Mesenchymal stem cell (in vitro differentiated cells and primary cell): Measurements from ENCODE around the gene SDCBP2.

Experiments
- DNase-seq: peaks from one replicate; pipeline ENCODE4 v3.0.0-alpha.2; 2013
- H2AFZ ChIP-seq: one replicate; pipeline ENCODE4 v1.6.1; 2013; ENCODE audit warnings: low read depth, mild to moderate bottlenecking, control low read depth, inconsistent platforms, low read length, moderate library complexity
- H2AK5ac ChIP-seq: 2 replicates; pipeline ENCODE4 v1.6.1; 2013; ENCODE audit warnings: low read length, moderate library complexity, mild to moderate bottlenecking, inconsistent platforms; ENCODE audit not compliant: severe bottlenecking
- H2BK120ac ChIP-seq: one replicate; pipeline ENCODE4 v1.6.1; 2013; ENCODE audit warnings: low read depth, mild to moderate bottlenecking, inconsistent platforms, low read length, moderate library complexity
- H2BK12ac ChIP-seq, 2 experiments: one replicate each; pipeline ENCODE4 v1.6.1; 2013; ENCODE audit warnings: inconsistent platforms in 2 of 2, low read length in 2 of 2, mild to moderate bottlenecking in 2 of 2, moderate library complexity in 2 of 2, control low read depth in 1 of 2
- H2BK15ac ChIP-seq: one replicate; pipeline ENCODE4 v1.6.1; 2013; ENCODE audit warnings: mild to moderate bottlenecking, low read depth, inconsistent platforms; ENCODE audit not compliant: poor library complexity, severe bottlenecking
- H2BK5ac ChIP-seq: 2 replicates; pipeline ENCODE4 v1.6.1; 2013; ENCODE audit warnings: low read depth, mild to moderate bottlenecking, low read length, control low read depth, inconsistent platforms; ENCODE audit not compliant: poor library complexity, severe bottlenecking
- H3K14ac ChIP-seq, 2 experiments: one replicate each; pipeline ENCODE4 v1.6.1; 2013; ENCODE audit warnings: inconsistent platforms in 2 of 2, low read length in 2 of 2, control low read depth in 1 of 2, mild to moderate bottlenecking in 1 of 2, moderate library complexity in 1 of 2
- H3K18ac ChIP-seq, 2 experiments: one replicate each; pipeline ENCODE4 v1.6.1; 2013; ENCODE audit warnings: inconsistent platforms in 2 of 2, low read length in 2 of 2, control low read depth in 1 of 2, low read depth in 1 of 2, mild to moderate bottlenecking in 1 of 2
- H3K23ac ChIP-seq, 2 experiments: one replicate each; pipeline ENCODE4 v1.6.1; 2013; ENCODE audit warnings: inconsistent platforms in 2 of 2, low read length in 2 of 2, mild to moderate bottlenecking in 2 of 2, moderate library complexity in 2 of 2, control low read depth in 1 of 2
- H3K27ac ChIP-seq: 2 replicates; pipeline ENCODE4 v1.5.1; 2013; ENCODE audit warnings: mild to moderate bottlenecking, moderate library complexity, low read length, control low read depth, inconsistent platforms; ENCODE audit not compliant: poor library complexity, severe bottlenecking
- H3K27me3 ChIP-seq, 2 experiments: 2 replicates each; pipeline versions ENCODE4 v1.6.1 to v1.7.0; 2013; ENCODE audit warnings: low read length in 2 of 2, mild to moderate bottlenecking in 2 of 2, moderate library complexity in 2 of 2, control low read depth in 1 of 2, inconsistent platforms in 1 of 2; ENCODE audit not compliant: control insufficient read depth in 1 of 2, insufficient read depth in 1 of 2
- H3K36me3 ChIP-seq, 2 experiments: 2 replicates each; pipeline versions ENCODE4 v1.6.1 to v1.7.0; 2013; ENCODE audit warnings: low read length in 2 of 2, control low read depth in 1 of 2, inconsistent platforms in 1 of 2, low read depth in 1 of 2, mild to moderate bottlenecking in 1 of 2; ENCODE audit not compliant: insufficient read depth in 2 of 2, control insufficient read depth in 1 of 2
- H3K4ac ChIP-seq, 2 experiments: one replicate each; pipeline ENCODE4 v1.6.1; 2013; ENCODE audit warnings: inconsistent platforms in 2 of 2, low read length in 2 of 2, mild to moderate bottlenecking in 2 of 2, moderate library complexity in 2 of 2, control low read depth in 1 of 2, low read depth in 1 of 2
- H3K4me1 ChIP-seq: 2 replicates; pipeline ENCODE4 v1.6.1; 2013; ENCODE audit warnings: low read depth, low read length, control low read depth; ENCODE audit not compliant: control insufficient read depth, insufficient read depth
- H3K4me2 ChIP-seq: 2 replicates; pipeline ENCODE4 v1.6.1; 2013; ENCODE audit warnings: low read length, mild to moderate bottlenecking, inconsistent platforms; ENCODE audit not compliant: poor library complexity, severe bottlenecking
- H3K4me3 ChIP-seq, 2 experiments: 2 replicates each; pipeline versions ENCODE4 v1.5.1 to v1.7.0; 2013; ENCODE audit warnings: low read length in 2 of 2, mild to moderate bottlenecking in 2 of 2, control low read depth in 1 of 2, low read depth in 1 of 2; ENCODE audit not compliant: insufficient read depth in 1 of 2
- H3K79me1 ChIP-seq: replicated peaks from 2 replicates; pipeline ENCODE4 v1.6.1; 2013; ENCODE audit warnings: mild to moderate bottlenecking, control low read depth, low read length, inconsistent platforms; ENCODE audit not compliant: poor library complexity, severe bottlenecking
- H3K9ac ChIP-seq: 2 replicates; pipeline ENCODE4 v1.7.0; 2013; ENCODE audit warnings: mild to moderate bottlenecking, low read length, moderate library complexity
- H3K9me3 ChIP-seq: 2 replicates; pipeline ENCODE4 v1.7.0; 2013; ENCODE audit warnings: mild to moderate bottlenecking, low read length; ENCODE audit not compliant: control insufficient read depth
- H4K8ac ChIP-seq: one replicate; pipeline ENCODE4 v1.6.1; 2013; ENCODE audit warnings: inconsistent platforms, mild to moderate bottlenecking, low read length, moderate library complexity
- H4K91ac ChIP-seq: one replicate; pipeline ENCODE4 v1.6.1; 2013; ENCODE audit warnings: mild to moderate bottlenecking, low read length, inconsistent platforms
- WGBS: methylation state at CpG from one replicate; pipeline ENCODE4 v1.1.7; 2013; ENCODE audit warnings: mixed read lengths; 5-methylcytosine and 5-hydroxymethylcytosine counted together

The SDCBP2 gene

DNA sequence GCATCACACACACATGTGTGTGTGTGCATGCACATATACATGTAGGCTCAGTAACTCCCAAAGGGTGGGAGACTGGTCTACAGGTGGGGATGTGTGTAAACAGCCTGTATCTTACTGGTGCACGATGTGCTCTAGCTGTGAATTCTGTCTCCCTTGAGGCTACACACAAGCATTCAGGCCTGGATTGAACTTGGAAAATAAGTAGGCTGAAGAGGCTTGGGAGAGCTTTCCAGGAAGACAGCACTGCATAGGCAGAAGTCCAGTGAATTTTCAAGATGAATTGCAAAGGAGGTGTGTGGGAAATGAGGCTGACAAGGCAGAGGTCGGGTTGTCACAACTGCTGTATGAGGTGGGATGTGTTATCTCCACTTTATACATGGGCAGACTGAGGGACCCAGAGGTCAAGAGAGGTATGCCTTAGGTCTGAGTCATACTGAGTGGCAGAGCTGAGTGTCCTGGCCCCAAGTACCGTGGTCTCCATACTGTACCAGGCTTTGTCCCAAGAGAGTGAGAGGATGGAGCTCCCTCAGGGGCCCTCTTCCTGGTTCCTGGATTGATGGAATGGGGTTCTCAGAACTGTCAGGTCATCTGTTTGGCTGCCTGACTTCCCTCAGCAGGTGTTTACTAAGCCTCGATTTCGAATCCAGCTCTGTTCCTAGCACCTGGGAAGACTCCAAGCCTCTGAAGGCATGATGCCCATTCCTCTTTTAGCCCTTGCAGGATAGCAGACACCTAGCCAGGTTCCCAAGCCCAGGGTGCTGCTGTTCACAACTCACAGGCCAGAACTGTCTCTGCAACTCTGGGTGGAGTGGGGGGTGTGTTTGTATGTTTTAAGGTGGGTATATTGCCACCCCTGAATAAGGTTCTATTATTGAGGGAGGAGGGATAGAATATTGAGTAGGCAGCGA lies 48.5 kb downstream of the SDCBP2 start:
- no peak overlapping the region for H3K27ac ChIP-seq

DNA sequence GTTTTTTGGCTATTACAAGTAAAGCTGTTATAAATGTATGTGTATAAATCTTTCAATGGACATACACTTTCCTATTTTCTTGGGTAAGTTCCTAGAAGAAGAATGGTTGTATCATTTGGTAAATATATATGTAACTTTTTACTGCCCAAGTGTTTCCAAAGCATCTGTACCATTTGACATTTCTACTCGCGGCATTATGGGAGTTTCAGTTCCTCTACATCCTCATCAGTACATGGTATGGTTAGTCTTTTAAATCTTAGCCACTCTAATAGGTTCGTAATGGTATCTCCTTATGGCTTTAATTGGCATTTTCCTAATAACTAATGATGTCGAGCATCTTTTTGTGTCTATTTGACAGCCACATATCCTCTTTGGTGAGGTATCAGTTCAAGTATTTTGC lies 49.9 kb downstream of the SDCBP2 start:
- Histone ChIP-seq H4K8ac (no peak overlapping the region), H3K36me3 (peaks cover 8 to 25% of the 10 kb centered on the region in 2 experiments), H3K79me1 (peaks cover 43% of the 10 kb centered on the region), H3K9me3 (no peaks in the 10 kb centered on the region), H2BK12ac (no peak overlapping the region), H3K4me3 (no peak overlapping the region), H2BK120ac (no peak overlapping the region), H3K4ac (no peak overlapping the region), H2BK5ac (no peak overlapping the region), H3K4me1 (peaks cover 29% of the 10 kb centered on the region), H3K4me2 (no peak overlapping the region), H2AK5ac (no peak overlapping the region), H2BK15ac (no peak overlapping the region), H3K9ac (no peak overlapping the region), H3K27me3 (no peaks in the 10 kb centered on the region), H3K18ac (no peak overlapping the region), H3K14ac (no peak overlapping the region), H4K91ac (no peak overlapping the region), H3K23ac (no peak overlapping the region), H3K27ac (no peak overlapping the region), H2AFZ (no peak overlapping the region)
- WGBS: 100% methylated on average over 2 of the region's 4 CpGs
- DNase-seq: no peak

More for the DNA sequence above, 48.5 kb downstream of the SDCBP2 start:
- Histone ChIP-seq H3K23ac (no peak overlapping the region), H3K36me3 (peaks cover 8 to 21% of the 10 kb centered on the region in 2 experiments), H4K8ac (no peak overlapping the region), H3K9me3 (no peaks in the 10 kb centered on the region), H3K4me3 (no peak overlapping the region), H3K14ac (no peak overlapping the region), H3K4me2 (no peak overlapping the region), H3K27me3 (no peaks in the 10 kb centered on the region), H2AK5ac (no peak overlapping the region), H2BK5ac (no peak overlapping the region), H3K18ac (peak overlapping the region in 1 of 2 experiments; percentile 42), H4K91ac (no peak overlapping the region), H3K9ac (no peak overlapping the region), H3K79me1 (peaks cover 32% of the 10 kb centered on the region), H3K4me1 (peaks cover 27% of the 10 kb centered on the region), H3K4ac (no peak overlapping the region), H2BK120ac (no peak overlapping the region), H2AFZ (no peak overlapping the region), H2BK12ac (no peak overlapping the region), H2BK15ac (no peak overlapping the region)
- WGBS: 54% methylated on average over 6 of the region's 6 CpGs
- peak; percentile 37 for DNase-seq

DNA sequence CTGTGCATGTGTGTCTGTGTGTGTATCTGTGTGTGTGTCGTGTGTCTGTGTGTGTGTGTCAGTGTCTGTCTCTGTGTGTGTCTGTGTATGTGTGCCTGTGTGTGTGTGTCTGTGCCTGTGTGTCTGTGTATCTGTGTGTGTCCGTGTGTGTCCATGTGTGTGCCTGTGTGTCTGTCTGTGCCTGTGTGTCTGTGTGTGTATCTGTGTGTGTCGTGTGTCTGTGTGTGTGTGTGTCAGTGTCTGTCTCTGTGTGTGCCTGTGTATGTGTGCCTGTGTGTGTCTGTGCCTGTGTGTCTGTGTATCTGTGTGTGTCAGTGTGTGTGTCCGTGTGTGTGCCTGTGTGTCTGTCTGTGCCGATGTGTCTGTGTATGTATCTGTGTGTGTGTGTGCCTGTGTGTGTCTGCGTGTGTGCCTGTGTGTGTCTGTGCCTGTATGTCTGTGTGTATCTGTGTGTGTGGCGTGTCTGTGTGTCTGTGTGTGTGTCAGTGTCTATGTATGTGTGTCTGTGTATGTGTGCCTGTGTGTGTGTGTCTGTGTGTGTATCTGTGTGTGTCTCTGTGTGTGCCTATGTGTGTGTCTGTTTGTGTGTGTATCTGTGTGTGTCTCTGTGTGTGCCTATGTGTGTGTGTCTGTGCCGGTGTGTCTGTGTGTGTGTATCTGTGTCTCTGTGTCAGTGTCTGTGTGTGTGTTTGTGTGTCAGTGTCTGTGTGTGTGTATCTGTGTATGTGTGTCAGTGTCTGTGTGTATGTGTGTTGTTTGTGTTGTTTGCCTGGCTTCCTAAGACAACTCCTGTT lies 51.2 kb downstream of the SDCBP2 start:
- Histone ChIP-seq H3K4me2 (no peak overlapping the region), H2BK15ac (no peak overlapping the region), H3K4me3 (no peak overlapping the region), H3K23ac (no peak overlapping the region), H4K91ac (peak overlapping the region; percentile 45), H3K4ac (no peak overlapping the region), H2AK5ac (no peak overlapping the region), H3K36me3 (peaks cover 8 to 15% of the 10 kb centered on the region in 2 experiments), H4K8ac (no peak overlapping the region), H3K9me3 (no peaks in the 10 kb centered on the region), H3K9ac (no peak overlapping the region), H2AFZ (no peak overlapping the region), H3K27me3 (no peaks in the 10 kb centered on the region), H3K14ac (peak overlapping the region in 1 of 2 experiments; percentile 26), H2BK5ac (no peak overlapping the region), H2BK120ac (no peak overlapping the region), H3K27ac (no peak overlapping the region), H3K79me1 (peaks cover 42% of the 10 kb centered on the region), H3K4me1 (peaks cover 29% of the 10 kb centered on the region), H2BK12ac (no peak overlapping the region), H3K18ac (peak overlapping the region in 1 of 2 experiments; percentile 1)
- 97% methylated on average over 8 of the region's 8 CpGs for WGBS
- no peak for DNase-seq

DNA sequence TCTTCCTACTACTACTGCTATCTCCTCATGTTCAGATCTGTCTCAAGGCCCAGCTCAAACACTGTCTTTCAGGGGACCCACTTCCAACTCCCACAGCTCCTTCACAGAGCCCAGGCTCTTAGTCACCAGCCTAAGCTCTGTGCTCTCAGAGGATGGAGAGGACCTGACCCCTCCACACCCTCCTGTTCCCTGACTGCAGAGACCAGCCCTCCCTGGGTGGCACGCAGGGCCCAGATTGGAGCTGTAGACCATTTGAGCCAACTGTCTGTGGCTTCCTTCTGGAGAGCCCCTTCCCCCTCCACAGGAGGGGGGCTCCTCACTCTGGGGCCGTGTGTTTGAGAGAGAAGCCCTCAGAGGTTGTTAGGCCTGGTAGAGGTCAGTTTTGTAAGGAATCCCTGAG lies 53.0 kb downstream of the SDCBP2 start:
- no peak overlapping the region for H3K27ac ChIP-seq
- no peak overlapping the region for H3K4ac ChIP-seq

More for the DNA sequence above, 53.0 kb downstream of the SDCBP2 start:
- no peak for DNase-seq
- peaks cover 30% of the 10 kb centered on the region for H3K4me1 ChIP-seq
- 72% methylated on average over 2 of the region's 2 CpGs for WGBS
- H2BK15ac ChIP-seq: no peak overlapping the region
- peak overlapping the region; percentile 5 for H2AK5ac ChIP-seq
- H3K27me3 ChIP-seq: no peaks in the 10 kb centered on the region
- no peak overlapping the region for H2BK12ac ChIP-seq
- H3K4me3 ChIP-seq: no peak overlapping the region
- H3K14ac ChIP-seq: no peak overlapping the region
- no peak overlapping the region for H2AFZ ChIP-seq
- no peak overlapping the region for H4K8ac ChIP-seq
- no peak overlapping the region for H2BK120ac ChIP-seq
- H3K36me3 ChIP-seq: peaks cover 7 to 12% of the 10 kb centered on the region in 2 experiments
- H2BK5ac ChIP-seq: no peak overlapping the region
- no peaks in the 10 kb centered on the region for H3K9me3 ChIP-seq
- H3K23ac ChIP-seq: no peak overlapping the region
- peaks cover 36% of the 10 kb centered on the region for H3K79me1 ChIP-seq
- H3K18ac ChIP-seq: no peak overlapping the region
- H4K91ac ChIP-seq: no peak overlapping the region
- H3K4me2 ChIP-seq: no peak overlapping the region
- no peak overlapping the region for H3K9ac ChIP-seq
